GF-D8 (cell line): ENCODE measurements around the gene XRCC2.
"Not testable (repeated sequence)": the region's sequence is repeated elsewhere in the genome, so short reads cannot be mapped to it uniquely, and the experiment has no call there.

ENCODE experiments used
- DNase-seq: peaks from one replicate; lab custom pipeline; 2025; lab: John Stamatoyannopoulos, UW

Gene XRCC2

DNA sequence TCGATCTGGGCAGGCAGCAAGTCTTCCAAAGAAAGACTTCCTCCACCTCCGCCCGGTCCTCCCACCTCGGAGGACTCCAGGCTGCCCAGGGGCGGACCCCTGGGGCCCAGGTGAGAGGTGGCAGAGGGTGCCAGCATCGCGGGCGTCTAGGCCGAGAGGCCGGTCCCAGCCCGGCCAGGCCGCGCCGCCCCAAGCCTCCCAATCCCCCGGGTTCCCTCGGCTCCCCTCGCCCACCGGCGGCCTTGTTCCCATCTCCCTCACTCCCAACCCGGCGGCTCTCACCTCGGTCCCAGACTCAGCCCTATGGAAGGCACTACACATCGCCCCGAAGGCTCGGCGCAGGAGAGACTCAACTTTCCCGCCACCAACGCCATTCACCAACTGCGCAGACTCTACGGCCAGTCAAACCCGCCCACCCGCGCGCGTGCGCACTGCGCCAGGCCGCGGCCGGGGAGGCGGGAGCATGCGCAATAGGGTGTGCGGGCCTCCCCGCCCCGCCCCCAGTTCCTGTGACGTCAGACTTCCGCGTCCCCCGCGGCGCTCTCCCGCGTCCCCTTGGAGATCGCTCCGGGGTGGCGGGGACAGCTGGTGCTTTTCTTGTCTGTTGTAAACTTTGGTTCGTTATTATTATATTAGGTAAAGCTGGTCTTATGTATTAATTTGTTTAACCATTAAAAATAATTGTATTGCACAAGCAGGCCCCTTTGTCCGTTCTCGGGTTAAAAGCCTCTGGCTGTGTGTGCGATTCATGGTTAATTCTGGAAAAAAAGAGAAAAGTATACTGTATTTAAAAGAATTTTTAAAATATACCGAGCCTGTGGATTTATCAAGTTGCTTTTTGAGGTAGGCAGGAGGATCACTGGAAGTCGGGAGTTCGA lies at the start of gene XRCC2:
TSS of gene XRCC2 (minus strand) at position 383 of the 878 bp plus-strand sequence. CDS start at position 321, 62 bp downstream.
- peak; percentile 70 for DNase-seq

DNA sequence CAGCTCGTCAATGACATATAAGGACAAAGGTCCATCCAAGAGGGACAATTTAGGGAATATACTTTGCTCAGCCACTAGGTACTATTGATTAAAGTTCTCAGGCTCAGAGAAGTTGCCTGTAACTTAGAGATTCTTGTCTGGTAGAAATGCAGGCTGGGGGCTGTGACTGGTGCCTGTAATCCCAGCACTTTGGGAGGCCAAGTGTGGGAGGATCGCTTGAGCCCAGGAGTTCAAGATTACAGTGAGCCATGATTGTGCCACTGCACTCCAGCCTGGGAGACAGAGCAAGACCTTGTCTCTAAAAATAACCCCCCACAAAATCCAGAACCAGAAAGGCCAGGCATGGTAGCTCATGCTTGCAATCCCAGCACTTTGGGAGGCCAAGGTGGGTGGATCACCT lies 47.4 kb upstream of the XRCC2 start:
- no peak for DNase-seq

DNA sequence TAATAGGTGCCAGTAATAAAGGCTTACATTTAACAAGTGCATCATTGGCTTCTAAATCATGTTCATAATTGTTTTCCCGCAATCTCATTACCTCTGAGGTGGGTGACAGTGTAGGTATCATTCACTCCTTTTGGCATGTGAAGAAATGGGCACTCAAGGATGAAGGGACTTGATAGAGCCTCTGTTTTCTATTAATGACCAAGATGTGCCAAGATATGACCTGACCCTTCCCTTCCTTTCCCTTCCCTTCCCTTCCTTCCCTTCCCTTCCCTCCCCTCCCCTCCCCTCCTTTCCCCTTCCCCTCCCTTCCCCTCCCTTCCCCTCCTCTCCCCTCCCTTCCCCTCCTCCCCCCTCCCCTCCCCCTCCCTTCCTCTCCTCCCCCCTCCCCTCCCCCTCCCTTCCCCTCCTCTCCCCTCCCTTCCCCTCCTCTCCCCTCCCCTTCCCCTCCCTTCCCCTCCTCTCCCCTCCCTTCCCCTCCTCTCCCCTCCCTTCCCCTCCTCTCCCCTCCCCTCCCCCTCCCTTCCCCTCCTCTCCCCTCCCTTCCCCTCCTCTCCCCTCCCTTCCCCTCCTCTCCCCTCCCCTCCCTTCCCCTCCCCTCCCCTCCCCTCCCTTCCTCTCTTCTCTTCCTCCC lies 36.6 kb upstream of the XRCC2 start:
- DNase-seq: not testable (repeated sequence)

DNA sequence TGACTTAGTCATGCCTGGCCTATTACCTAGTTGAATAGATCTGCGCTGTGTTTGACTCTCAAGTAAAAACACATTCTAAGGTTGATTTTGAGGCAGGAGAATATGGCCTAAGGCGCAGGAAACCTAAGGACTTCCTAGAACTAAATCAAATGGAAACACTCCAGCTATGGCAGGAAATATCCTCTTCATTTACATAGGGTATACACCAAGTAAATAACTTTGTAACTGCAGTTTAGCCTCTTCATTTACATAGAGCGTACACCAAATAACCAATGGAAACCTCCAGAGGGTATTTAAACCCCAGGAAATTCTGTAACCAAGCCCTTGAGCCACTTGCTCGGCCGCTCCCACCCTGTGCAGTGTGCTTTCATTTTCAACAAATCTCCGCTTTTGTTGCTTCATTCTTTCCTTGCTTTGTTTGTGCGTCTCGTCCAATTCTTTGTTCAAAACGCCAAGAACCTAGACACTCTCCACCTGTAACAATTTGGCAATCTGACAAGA lies 35.6 kb upstream of the XRCC2 start:
- DNase-seq: no peak

DNA sequence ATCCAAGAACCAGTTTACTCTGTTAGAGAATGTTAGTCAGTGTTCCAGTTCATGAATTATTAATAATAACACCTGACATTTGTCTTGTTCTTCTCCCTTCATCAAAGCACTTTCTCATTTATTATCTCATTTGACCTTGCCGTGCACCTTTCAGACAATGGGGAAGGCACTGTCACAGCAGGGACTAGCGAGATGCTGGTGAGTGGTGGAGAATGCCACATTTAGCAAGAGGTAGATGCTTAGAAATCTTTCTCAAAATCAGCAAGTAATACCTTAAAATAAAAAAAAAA lies 34.2 kb upstream of the XRCC2 start:
- no peak for DNase-seq

DNA sequence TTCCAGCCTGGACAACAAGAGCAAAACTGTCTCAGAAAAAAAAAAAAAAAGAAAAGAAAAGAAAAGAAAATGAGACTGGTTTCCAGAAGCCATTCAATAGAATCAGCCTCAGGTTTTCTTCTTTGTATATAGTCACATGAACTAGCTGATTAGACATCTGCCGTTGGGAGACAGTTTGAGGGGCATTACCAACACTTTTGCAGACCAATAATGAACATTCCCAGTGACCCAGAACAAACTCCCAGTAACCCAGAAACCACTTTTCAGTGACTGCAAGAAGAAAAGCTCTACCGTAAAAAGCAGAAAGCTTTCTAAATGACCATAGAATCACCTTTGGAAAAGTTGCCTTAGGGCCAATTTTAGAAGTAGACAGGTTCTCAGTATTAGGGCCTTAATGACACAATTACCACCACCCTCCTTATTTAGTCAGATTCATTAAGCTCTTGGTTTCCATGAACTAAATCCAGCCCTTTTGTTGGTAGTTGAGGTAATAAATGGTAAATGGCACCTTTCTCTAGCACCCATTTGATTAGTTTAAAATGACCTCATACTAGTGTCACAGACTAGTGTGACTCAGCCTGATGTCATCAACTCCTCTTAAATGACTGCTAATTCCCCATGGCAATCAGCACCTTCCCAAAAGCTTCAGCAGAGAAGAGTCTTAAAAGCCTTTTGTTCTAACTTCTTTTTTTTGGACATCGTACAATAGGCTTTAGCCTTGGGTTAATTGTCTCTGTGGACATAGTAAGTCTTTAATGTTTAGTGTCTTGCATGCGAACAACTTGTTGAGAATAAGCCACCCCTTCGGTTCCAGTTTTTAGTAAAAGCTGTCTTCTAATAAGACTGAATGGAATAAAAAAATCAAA lies 33.6 kb upstream of the XRCC2 start:
- no peak for DNase-seq

DNA sequence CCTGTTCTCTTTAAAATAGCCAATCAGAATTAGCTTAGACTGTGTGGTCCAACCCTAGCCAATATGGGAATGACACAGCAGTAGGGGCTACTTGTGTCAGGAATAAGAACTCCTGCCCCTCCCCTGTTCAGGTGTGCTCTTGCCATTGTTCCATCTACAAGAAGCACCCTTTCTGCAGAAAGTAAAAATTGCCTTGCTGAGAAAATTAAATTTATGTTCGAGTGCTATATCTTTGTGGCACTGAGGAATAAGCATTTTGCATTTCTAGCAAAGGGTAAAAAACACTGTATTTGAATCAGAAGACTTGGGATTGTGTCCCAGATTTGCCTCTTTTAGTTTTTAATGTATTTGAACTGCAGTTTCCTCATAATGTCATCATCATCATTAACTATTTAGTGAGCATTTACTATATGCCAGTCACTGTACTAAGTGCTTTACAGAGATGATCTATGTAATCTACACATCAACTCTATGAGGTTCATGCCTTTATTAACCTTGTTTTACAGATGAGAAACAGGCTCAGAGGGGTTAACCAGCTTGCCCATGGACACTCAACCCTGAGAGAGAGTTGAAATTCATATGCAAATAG lies 28.9 kb upstream of the XRCC2 start:
- DNase-seq: no peak

DNA sequence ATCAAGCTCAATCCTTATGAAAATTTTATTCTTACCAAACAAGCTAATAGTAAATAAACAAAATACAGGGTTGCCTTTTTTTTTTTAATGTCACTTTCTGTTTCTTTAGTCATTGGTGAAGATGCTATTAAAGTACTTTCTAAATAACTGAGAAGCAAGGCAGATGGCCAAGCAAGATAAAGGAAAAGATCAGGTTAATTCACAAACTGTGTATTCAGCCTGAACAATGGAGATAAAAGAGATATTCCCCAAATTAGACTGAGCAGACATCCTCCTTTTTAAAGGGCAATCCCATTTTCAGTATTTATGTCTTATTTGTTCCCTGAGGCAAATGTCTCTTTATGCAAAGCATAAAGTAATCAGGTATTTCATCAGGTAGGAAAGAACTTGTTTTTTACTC lies 23.1 kb upstream of the XRCC2 start:
- DNase-seq: no peak

DNA sequence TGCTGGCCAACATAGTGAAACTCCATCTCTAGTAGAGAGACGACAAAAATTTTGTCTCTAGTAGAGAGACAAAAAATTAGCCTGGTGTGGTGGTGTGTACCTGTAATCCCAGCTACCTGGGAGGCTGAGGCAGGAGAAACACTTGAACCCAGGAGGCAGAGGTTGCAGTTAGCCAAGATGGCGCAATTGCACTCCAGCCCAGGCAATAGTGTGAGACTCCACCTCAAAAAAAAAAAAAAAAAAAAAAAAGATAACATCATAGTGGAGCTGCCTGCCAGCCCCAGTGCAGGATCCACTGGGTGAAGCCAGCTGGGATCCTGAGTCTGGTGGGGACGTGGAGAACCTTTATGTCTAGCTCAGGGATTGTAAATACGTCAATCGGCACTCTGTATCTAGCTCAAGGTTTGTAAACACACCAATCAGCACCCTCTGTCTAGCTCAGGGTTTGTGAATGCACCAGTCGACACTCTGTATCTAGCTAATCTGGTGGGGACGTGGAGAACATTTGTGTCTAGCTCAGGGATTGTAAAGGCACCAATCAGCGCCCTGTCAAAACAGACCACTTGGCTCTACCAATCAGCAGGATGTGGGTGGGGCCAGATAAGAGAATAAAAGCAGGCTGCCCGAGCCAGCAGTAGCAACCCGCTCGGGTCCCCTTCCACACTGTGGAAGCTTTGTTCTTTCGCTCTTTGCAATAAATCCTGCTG lies 21.5 kb upstream of the XRCC2 start:
- not testable (repeated sequence) for DNase-seq

DNA sequence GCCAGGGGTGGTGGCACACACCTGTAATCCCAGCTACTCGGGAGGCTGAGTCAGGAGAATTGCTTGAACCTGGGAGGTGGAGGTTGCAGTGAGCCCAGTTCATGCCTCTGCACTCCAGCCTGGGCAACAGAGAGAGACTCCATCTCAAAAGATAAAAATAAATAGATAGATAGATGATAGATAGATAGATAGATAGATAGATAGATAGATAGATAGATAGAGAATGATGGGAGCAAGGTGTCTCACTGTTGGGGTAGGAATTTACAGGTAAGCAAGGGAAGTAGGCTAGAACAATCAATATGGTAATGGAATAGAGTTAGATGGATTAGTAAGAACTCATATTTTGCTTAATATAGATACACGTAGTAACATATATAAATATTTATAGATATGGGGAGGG lies 16.3 kb upstream of the XRCC2 start:
- not testable (repeated sequence) for DNase-seq

DNA sequence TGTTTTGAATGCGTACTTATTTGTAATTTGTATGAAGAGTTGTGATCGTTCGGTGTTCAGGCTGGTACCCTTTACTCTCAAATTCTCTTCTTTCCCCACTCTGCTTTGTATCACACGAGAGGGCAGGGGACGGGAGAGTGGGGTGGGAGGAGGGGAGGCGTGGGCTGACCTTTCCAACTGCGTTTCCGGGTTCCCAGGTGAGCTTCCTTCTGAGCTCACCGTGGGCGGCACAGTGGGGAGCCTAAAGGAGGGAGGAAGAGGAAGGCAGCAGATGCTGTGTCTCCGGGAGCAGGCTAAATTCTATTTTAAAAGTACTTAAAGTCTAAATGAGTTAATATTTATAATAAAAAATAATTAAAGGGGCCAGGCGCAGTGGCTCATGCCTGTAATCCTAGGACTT lies 7.4 kb upstream of the XRCC2 start:
- DNase-seq: no peak

DNA sequence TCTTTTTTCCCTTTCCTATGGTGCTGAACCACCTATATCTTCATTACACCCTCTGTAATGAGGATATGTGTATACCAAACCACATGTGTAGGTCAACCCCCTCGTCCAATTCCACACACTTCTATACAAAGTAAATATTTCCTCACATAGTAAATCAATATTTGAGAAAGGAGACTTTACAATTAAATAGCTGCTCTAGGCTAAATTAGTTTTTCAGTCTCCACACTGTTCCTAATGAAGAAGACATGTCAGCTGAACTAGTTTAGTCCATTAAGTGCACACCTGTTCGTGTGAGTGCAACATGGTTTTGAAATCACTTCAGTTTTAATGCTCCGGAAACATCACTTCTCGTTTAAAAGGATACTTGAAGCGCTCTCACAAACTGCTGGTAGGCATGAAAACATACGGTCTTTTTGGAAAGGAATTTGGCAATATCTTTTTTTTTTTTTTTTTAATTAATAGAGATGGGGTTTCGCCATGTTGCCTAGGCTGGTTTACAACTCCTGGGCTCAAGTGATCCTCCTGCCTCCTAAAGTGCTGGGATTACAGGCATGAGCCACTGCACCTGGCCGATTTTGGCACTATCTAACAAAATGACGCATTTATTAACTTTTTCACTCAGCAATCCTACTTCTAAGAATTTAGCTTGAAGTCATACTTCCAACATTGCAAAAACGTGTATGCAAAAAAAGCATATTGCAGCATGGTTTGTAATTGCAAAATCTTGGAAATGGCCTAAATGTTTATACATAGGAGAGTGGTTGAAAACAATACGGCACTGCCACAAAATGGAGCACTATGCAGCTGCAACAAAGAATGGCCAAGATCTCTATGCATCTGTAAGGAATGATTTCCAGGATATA lies 2.1 kb upstream of the XRCC2 start:
- no peak for DNase-seq

DNA sequence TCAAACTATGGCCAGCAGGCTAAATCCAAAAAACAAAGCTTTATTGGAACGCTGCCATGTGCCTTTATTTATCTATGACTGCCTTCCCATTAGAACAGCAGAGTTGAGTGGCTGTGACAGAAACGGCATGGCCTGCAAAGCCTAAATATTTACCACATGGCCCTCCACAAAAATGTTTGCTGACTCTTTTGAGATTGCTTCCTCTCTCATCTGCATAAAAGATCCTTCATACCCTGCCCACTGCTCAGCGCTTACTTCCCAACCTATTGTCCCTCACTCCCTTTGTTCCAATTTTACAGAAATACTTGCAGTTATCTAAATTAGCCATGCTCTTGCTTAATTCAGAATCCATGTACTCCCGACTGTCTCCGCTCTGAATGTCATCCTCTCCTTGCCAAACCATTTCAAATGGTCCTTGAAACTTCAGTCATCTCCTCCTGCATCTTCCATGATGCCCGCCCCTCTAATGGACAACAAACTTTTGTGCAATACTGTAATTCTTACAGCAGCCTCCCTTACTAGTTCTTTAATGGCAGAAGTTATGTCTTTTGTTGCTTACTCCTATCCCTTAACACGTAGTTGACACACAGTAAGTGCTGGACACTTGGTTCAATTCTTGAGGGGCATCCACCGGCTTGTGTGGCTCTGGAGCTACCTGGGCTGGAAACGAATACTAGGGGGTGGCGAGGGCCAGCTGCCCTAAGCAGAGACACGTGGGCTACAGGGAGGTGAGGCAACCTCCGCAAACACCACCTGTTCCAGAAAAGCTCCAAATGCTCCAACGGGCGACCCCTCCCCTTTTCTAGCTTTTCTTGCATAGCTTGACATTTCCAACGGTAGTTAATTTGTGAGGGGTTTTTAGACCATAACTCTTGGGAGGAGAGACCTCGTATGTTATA lies 832 bp downstream of the XRCC2 start:
- no peak for DNase-seq

DNA sequence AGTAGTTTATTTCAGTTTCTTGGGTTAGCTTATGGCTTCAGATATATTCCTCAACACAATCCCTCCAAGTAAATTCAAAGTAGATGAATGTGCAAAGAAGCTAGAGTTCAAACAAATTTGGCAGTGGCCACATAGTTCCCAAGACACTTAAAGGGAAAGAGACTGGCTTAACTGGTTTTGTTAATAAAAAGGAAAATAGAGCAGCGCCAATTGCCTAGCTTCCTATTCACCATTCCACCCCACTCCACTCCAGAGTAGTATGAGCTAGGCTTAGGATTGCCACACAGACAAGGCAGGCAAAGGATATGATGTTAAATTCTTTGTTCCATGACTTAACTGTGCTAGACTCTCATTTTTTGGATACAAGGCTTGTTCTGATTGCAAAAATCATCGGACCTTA lies 2.0 kb downstream of the XRCC2 start:
- DNase-seq: no peak

DNA sequence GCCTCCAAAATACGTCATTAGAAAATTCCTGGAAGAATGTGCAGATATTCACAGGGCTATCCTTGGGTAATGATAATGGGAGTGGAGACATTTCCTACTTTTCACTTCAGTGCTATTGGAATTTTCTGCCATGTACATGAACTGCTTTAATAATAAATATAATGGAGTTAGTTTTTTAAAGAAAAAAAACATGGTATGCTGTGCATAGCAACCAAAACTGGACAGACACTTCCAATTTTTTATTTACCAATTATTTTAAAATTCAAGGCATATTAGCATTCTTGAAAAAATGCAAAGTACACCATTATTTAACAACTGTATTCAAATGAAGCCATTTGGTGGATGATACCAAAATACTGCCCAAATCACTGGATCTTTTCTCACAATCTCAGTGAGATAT lies 3.3 kb downstream of the XRCC2 start:
- no peak for DNase-seq

DNA sequence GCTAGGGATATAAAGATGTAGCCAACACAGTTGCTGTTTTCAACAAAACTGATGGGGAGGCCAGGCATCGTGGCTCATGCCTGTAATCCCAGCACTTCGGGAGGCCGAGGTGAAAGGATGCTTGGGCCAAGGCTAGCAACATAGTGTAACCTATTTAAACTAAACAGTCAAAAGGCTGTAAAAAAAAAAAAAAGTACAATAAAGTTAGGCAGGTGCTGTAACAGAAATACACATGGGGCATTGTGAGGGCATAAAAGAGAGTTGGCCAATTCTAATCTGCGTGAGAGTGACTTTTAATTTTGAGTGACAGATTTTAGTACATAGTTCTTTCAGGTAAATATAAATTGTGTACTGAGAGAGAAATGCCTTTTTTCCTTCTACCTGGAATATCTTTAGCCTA lies 6.2 kb downstream of the XRCC2 start:
- DNase-seq: no peak

DNA sequence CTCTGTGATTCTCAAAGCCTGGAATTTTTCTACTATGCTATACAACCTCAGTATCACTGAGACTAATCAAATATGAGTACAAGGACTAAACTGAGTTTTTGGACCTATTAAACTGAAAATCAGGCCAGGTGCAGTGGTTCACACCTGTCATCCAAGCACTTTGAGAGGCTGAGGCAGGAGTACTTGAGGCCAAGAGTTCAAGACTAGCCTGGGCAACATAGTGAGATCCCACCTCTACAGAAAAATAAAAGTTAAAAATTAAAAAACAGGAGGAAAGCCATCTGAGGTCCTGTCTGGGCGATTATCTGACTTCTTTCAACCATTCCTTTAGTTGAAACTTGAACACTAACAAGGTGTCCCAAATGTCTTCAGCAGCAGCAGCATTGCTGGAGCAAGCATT lies 7.0 kb downstream of the XRCC2 start:
- no peak for DNase-seq

DNA sequence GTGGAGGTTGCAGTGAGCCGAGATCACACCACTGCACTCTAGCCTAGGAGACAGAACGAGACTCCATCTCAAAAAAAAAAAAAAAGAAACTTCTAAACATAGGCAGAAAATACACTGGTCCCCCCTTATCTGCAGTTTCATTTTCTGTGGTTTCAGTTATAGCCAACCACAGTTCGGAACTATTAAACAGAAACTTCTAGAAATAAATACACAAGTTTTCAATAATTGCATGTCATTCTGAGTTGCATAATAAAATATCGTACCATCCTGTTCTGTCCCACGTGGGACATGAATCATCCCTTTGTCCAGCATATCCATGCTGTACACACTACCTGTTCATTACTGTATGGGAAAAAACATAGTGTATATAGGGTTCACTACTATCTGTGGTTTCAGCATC lies 8.0 kb downstream of the XRCC2 start:
- DNase-seq: no peak

DNA sequence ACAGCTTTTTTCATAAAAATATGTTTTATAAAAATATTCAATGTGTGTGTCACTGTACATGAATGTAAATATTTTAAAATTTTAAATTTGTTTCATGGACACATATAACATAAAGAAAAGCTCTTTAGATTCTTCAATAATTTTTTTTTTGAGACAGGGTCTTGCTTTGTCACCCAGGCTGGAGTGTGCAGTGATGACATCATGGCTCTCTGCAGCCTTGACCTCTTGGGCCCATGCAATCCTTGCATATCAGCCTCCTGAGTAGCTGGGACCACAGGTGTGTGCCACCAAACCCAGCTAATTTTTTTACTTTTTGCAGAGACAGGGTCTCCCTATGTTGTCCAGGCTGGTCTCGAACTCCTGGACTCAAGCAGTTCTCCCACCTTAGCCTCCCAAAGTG lies 9.9 kb downstream of the XRCC2 start:
- DNase-seq: no peak

DNA sequence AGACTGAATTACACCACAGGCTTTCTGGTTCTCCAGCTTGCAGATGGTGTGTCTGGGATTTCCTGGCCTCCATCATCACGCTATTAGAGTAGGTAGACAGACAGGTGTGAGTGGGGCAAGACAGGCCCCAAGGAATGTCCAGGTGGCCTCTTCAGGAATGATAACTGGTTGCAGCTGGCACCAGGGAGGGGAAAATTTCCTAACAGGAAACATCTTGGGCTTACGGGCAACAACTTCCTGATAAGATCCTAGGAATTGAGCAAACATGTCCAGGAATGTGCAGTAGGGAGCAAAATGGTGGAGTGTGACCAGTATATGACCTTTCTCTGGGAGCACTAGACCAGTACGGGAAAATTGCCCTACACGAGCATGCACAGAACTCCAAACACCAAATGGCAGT lies 11.3 kb downstream of the XRCC2 start:
- no peak for DNase-seq
